HG03045 (cell line): ENCODE measurements around the gene SF3A1.

ENCODE experiments used
- ATAC-seq: cut with Tn5 transposase; IDR thresholded peaks from one replicate; pipeline ENCODE4 v1.9.1; 2021; ENCODE audit warnings: mild to moderate bottlenecking, moderate library complexity; ENCODE audit not compliant: unreplicated experiment

The SF3A1 gene

DNA sequence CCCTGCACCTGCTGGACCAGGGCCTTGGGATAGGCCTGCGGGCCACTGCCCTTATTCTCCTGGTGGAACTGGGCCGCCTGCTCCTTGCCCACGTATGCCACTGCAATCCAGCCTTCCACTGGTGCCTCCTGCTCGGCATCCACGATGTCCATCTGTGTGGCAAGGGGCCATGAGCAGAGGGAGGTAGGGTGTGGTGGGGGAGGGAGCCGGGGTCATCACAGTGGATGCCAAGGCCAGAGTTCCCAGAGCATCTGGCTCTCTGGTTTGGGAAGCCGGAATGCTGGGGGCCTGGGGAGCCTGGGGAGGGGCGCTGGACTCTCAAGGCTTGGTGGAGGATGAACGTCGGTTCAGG is 29.9 kb upstream of the SF3A1 start:
- ATAC-seq: no peak

DNA sequence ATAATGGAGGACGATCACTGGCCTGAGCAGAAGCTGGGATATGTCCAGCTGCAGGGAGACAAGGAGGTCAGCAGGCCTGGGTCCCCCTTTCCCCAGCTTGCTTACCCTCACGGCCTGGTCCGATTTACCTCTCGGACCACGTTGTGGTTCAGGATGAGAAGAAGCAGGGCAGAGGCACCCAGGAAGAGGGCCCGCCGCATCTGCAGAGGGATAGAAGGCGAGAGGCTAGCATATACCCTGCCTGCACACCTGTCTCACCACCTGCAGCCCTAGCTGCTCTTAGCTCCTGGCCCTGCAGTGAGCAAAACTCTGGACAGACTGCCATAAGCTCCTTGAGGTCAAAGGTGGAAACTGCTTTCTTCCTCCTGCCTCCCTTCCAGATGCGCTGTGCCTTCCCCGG is 29.2 kb upstream of the SF3A1 start:
- no peak for ATAC-seq

DNA sequence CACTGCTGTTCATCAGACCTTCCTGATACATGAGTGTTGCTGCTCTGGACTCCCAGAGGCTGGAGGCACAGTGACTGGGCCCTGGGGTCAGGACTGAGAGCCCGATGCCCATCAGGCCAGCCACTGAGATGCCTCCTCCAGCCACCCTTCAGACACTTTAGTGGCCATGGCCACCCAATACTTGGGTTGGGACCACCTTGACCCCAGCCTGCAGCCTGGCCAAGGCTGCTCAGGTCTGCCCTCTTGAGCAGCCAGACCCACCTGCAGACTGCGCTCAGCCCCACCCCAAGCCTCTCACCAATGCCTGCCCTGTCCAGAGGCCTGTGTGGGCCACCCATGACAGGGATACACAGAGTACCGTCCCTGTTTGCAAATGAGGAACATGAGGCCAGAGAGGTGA is 26.4 kb upstream of the SF3A1 start:
- ATAC-seq: no peak

DNA sequence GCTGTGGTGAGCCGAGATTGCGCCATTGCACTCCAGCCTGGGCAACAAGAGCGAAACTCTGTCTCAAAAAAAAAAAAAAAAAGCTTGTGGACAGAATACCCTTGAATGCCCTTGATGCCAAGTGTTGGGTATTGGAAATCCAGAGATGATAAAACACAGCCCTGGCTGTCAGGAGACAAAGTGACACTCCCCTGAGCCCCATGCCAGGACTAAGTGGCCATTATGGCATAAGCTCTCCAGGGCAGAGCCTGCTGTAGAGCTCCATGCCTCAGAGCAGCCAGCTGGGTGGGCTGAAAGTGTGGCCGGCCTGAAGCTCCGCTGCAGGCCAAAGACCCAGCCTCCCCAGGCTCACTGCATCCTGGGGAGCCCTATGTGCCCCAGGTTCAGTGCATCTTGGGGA is 25.6 kb upstream of the SF3A1 start:
- ATAC-seq: no peak

DNA sequence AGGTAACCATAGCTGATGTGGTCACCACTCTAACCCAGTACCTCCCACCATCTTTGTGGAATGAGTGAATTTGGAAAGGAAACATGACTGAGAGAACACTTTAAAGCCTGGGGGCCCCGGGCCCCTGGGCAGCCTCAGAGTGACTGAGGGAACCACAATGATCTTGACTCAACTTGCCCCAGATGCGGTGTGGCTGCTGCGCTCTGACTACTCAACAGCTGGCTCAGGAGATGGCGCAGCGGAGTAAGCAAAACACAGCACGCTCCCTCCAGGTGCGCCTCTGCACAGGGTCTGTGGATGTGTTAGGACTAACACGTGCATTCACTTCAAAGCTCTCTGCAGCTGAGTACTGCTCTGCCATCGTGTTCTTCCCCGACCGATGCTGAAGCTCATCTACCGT is 24.6 kb upstream of the SF3A1 start:
- no peak for ATAC-seq

DNA sequence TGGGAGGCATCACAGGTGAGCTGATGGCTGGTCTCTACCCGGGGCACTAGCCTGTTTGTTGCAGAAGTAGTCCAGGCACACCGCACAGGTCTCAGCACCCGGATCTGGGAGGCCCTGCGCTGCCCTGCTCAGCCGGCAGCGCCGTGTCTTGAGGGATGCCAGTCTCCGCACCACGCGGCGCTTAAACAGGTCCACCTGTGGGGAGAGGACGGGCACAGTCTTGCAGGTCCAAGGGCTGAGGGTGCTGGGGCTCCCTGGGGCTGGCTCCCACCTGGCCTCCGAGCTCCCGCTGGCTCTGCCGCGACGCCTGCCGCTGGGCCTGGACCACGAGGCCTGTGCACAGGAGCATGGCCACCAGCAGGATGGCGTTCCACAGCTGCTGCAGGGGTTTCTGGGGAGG is 23.3 kb upstream of the SF3A1 start:
- ATAC-seq: no peak

DNA sequence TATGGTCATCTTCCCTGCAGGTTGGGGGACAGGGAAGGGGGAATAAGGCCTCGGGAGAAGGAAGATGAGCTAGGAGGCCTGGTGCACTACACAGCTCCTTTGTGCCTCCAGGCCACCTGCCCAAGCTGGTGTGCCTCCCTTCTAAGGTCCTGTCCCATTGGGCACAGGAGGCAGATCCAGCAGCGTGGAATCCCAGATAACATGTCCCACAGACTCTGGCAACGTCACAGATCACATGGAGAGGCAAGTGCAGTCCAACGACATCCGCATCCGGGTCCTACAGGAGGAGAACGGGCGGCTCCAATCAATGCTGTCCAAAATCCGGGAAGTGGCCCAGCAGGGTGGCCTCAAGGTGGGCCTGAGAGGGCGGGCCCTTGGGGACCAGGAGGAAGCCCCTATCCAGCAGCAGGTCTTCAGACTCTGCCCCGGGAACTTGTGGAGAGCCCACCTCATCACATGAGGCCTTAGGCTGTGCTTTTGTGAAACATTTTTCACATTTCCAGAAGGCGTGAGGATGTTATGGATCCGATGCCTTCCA is 18.7 kb upstream of the SF3A1 start:
- ATAC-seq: no peak

DNA sequence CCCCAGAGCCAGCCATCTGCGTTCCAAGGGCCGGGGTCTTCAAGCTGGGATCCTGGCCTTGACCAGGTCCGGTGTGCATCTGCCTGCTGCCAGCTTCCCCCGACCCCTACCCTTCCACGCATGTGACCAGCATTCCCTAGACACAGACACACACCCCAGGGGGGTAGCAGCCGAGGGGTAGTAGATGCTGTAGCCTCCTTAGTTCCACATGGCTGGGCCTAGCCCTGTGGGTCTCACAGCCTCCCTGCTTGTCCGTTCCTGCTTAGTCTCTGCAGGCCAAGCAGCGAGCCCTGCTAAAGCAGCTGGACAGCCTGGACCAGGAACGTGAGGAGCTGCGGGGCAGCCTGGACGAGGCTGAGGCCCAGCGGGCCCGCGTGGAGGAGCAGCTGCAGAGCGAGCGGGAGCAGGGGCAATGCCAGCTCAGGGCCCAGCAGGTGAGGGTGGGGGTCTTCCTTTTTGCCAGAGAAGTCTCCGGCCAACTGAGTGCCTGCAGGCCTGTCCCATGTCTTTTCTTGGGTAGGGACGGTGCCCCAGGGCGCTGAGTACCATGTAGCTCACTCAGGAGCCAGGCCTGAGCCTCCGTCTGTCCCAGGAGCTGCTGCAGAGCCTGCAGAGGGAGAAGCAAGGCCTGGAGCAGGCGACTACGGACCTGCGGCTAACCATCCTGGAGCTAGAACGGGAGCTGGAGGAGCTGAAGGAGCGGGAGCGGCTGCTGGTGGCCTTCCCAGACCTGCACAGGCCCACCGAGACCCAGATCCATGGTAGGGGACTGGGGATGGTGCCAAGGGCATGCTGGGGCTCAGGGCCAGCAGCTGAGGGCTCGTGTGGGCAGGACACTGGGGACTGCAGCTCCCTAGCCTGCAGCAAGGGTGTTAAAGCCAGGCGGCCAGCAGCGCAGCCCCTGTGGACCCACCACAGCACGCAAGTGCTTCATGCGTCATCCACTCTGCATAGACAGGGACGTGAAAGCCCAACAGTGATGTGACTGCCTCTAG is 16.9 kb upstream of the SF3A1 start:
- no peak for ATAC-seq

DNA sequence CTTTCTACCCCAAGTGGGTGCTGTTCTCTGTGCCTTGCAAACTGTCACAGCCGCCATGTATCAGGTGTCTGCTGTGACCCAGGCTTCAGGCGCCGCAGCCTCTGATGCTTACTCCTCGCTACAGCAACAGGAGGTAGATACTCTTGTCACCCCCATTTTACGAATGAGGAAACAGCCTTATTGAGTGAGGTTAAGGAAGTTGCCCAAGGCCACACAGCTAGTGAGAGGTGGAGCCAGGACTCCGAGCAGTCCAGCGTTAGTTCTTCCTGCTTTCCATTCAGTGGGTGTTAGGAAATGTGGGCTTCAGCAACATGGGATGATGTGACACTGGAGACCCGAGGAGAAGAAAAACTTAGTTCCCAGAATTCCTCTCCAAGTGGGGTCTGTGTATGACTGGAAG is 16.2 kb upstream of the SF3A1 start:
- no peak for ATAC-seq

DNA sequence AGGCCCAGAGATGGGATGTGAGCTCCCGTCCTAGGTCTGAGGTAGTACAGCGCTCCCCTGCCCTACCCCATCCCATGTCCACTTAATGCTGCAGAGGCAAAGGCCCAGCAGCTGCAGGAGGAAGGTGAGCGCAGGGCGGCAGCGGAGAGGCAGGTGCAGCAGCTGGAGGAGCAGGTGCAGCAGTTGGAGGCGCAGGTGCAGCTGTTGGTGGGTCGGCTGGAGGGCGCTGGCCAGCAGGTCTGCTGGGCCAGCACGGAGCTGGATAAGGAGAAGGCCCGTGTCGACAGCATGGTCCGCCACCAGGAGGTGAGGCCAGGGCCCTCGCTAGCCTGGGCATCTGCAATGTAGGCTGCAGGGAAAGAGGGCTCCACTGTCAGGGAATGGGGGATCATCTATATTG is 15.3 kb upstream of the SF3A1 start:
- no peak for ATAC-seq

DNA sequence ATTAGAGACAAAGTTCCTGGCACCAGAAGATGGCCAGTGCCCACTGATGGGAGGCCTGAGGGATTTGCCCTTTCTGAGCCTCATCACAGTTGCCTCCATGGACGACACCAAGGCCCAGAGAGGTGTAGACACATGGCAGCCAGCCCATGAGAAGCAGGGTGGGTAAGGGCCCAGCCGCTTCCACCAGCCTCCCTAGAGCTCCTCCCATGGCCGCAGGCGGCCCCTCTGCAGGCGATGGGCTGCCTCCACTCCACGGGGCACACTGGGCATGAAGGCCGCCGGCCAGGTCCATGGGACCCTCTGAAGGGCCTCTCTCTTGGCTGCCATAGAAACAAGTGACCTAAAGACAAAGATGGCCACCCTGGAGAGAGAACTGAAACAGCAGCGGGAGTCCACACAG is 14.6 kb upstream of the SF3A1 start:
- no peak for ATAC-seq

DNA sequence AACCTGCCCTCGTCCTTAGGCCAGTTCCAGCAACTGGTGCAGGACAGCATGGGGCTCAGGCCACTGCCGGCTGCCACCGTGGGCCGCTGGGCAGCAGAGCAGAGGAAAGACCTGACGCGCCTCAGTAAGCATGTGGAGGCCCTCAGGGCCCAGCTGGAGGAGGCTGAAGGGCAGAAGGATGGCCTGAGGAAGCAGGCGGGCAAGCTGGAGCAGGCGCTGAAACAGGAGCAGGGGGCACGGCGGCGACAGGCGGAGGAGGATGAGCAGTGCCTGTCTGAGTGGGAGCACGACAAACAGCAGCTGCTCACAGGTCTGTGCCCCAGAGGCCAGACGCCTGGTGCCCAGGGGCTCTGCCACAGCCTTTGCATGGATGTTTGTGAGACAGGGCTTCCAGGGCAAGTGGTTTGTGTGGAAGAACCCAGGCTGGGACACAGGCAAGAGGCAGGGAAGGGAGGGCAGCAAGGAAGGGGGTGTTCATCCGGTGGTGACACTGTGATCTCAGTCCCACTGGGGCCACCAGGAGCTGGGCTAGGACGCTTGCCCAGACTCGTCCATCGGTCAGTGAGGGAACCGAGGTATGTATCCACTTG is 14.0 kb upstream of the SF3A1 start:
- no peak for ATAC-seq

DNA sequence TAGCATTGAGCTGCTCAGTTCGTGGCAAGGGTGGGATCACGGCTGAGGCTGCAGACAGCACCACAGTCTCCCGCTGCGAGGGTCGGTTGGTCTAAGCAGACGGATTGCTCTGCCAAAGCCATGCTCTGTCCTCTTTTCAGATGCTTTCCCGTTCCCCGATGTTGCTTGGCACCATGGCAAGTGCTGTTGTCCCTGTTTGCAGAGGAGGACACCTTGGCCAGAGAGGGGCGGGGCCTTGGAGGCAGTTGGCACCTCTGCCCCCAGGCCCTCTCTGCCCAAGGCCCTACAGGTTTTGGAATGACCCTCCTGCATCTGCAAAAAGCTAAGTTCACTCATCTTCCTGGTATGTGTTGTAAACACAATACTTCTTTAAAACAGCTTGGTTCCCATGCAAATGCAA is 11.7 kb upstream of the SF3A1 start:
- ATAC-seq: no peak

DNA sequence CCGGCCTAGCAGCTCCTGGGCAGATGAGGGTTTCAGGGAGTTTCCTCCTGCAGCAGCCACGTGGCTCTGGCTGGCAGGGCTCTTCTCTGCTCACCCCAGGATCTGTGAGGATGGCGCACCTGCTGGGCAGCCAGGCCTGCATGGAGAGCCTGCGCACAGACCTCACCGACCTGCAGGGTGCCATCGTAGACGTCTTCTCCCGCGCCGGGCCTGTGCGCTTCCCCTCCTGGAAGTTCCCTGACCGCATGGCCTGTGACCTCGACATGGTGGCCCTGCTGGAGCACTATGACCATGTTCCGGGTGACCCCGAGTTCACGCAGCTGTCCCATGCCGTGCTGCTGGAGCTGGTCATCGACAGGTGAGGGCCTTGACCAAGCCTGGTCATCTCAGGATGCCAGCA is 9.2 kb upstream of the SF3A1 start:
- no peak for ATAC-seq

DNA sequence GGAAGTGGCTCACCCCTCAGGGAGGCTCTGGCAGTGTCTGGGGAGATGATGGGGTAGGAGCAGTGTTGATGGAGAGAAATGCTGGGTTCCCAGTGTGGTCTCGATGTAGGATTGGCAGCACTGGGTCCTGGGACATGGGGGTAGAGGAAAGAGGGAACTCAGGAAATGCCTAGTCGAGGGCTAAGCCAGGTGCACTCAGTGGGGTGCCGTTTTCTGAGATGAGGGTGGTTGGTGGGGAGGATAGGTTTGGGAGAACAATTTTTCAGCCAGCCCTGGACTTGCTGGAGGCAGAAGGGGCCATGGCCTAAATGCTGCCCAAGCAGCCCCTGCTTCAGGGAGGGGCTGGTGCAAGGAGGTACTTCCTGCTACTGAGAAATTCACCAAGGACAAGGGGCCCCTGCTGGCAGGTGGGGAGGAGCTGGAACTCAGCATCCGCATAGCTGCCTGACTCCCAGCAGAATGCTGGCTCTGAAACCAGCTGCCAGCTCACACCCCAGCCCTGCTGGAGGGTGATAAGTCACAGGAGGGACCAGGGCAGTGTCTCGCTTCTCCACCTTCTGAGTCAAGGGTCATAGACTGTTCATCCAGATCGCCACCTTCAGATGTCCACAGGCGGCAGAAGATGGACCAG is 6.1 kb upstream of the SF3A1 start:
- no peak for ATAC-seq

DNA sequence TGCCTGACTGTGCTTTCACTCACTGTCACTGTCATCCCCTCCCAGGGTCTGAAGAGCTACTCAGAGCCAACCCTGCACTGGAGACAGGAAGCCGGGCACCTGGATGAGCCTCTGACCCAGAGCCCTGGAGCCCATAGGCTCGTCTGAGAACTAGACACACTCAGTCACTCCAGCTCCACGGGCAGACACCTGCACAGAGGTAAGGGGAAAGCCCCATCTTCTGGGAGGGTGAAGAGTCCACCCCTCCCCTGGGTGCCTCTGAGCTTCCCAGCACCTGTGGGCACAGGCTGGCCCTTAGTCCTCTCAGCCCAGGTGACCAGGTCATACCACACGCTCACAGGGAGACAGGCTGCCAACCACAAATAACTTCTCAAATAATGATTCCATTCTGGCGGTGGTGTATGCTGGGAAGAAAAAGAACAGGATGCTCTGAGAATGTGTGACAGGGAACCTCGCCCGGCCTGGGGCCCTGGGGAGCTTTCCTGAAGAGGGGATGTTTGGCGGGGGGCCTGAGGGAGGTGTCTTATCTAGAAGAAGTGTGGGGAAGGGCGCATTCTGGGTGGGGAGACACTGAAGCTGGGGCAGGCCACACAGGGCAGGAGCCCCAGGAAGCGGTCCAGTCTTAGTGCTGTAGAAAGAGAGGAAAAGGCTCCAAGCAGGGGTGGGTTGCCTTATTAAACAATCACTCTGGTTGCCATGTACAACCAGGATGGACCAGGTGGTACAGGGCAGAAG is 5.4 kb upstream of the SF3A1 start:
- no peak for ATAC-seq

DNA sequence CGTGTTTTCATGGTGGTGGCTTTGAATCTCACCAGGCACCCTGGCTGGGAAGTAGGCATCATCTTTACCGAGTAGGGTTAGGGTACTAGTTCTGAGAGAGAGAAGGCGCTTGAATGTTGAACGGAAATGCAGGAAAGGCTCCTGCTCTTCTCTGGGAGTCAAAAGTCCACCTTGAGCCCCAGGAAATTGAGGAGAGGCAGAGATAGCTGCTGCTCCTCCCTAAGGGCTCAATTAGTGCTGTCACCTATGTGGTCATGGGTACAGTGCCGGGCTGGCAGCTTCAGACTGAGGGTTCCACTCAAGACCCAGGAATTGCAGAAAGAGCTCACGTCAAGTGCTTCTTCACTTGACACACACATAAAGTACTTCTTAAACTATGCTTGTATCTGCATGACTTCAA is 1.8 kb upstream of the SF3A1 start:
- no peak for ATAC-seq

DNA sequence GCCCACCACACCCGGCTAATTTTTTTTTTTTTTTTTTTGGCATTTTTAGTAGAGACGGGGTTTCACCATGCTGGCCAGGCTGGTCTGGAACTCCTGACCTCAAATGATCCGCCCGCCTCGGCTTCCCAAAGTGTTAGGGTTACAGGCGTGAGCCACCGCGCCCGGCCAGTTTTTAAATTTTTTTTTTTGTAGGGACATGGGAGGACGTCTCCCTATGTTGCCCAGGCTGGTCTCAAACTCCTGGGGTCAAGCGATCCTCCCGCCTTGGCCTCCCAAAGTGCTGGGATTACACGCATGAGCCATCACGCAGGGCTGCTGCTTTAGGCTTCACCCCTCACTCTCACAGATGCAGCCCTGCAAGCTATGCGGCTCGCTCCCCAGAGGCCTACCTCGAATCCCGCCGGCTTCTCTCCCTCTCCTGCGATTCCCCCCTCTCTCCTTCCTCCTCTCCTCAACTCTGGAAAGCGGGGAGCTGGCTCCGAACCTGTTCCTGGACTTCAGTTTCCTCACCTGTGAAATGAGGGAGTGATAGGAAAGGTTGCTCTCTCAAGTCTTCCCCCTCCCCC is 1.0 kb upstream of the SF3A1 start:
- no peak for ATAC-seq

DNA sequence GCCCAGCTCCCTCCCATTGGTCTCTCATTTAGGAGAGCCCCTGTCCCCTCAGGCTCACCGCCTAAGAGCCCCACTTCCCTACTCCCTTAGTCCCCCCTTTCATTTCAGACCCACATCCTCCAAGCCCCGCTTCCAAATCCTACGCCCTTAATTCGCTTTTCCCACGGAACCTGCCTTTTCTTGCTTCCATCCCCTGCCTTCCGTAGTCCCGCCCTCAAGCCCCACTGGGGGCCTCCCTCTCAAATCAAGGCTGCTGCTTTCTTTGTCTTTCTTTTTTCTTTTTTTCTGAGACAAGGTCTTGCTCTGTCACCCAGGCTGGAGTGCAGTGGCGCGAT is 509 bp upstream of the SF3A1 start:
- no peak for ATAC-seq

DNA sequence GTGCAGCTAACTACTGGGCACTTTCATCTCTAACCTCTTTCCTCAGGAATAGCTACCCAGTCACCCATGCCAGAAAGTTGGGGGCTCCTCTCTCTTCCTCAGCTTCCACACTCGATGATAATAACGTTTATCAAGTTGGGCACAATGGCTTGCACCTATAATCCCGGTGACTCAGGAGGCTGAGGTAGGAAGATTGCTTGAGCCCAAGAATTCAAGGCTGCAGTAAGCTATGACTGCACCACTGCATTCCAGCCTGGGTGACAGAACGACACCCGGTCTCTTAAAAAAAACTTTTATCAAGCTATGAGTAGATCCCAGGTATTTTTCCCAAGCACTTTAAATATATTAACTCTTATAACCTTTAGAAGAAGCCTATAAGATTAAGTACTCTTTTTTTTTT is 2.0 kb downstream of the SF3A1 start:
- no peak for ATAC-seq

DNA sequence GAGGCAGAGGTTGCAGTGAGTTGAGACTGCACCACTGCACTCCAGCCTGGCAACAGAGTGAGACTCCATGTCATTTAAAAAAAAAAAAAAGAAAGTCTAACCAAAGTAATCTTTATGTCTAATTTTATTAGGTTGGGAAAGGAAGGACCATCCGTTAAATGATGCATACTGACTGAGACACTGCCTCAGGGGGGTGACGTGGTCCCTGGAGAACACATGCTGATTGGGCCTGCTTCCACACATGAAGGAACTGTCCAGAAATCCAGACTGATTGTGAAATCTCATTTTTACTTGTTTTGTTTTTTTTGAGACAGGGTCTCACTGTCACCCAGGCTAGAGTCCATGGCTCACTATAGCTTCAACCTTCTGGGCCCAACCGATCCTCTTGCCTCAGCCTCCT is 5.5 kb downstream of the SF3A1 start:
- ATAC-seq: no peak
